Endodermal cell (in vitro differentiated cells): ENCODE results near the gene SPAG17. TPM values are rescaled to one million over a fixed set of nuclear protein-coding genes. Genes with fewer than 3 reads are reported as not detected.

Experiments used
- DNase-seq: peaks from one replicate; pipeline ENCODE4 v3.0.0-alpha.2; 2017
- H3K27ac ChIP-seq: 2 replicates; pipeline ENCODE4 v1.5.1; 2013; ENCODE audit warnings: mild to moderate bottlenecking, low read depth, low read length, moderate library complexity
- H3K27me3 ChIP-seq: 2 replicates; pipeline ENCODE4 v1.6.1; 2013; ENCODE audit warnings: mild to moderate bottlenecking, low read length, moderate library complexity; ENCODE audit not compliant: insufficient read depth, control insufficient read depth, poor library complexity, severe bottlenecking
- H3K36me3 ChIP-seq: 2 replicates; pipeline ENCODE4 v1.7.0; 2013; ENCODE audit warnings: mild to moderate bottlenecking, low read length, moderate library complexity; ENCODE audit not compliant: control insufficient read depth, insufficient read depth
- H3K4me1 ChIP-seq: one replicate; pipeline ENCODE4 v1.7.0; 2013; ENCODE audit warnings: low read length; ENCODE audit not compliant: control insufficient read depth, insufficient read depth
- H3K4me3 ChIP-seq: 2 replicates; pipeline ENCODE4 v1.5.1; 2013; ENCODE audit warnings: mild to moderate bottlenecking, low read length, moderate library complexity
- H3K9ac ChIP-seq: 2 replicates; pipeline ENCODE4 v1.6.1; 2013; ENCODE audit warnings: mild to moderate bottlenecking, low read length, moderate library complexity; ENCODE audit not compliant: poor library complexity, severe bottlenecking; ENCODE audit errors: extremely low read depth
- H3K9me3 ChIP-seq: 2 replicates; pipeline ENCODE4 v1.6.1; 2013; ENCODE audit warnings: mild to moderate bottlenecking, low read length, moderate library complexity; ENCODE audit not compliant: control insufficient read depth
- H3K27ac Mint-ChIP-seq: 2 replicates; pipeline ENCODE4 v1.8.0; 2020; ENCODE audit warnings: mixed read lengths
- H3K27me3 Mint-ChIP-seq: 2 replicates; pipeline ENCODE4 v1.8.0; 2021; ENCODE audit warnings: mild to moderate bottlenecking, mixed read lengths; ENCODE audit not compliant: insufficient read depth
- H3K36me3 Mint-ChIP-seq: 2 replicates; pipeline ENCODE4 v1.8.0; 2020; ENCODE audit warnings: low read depth, mixed read lengths
- H3K4me1 Mint-ChIP-seq: 2 replicates; pipeline ENCODE4 v1.8.0; 2020; ENCODE audit warnings: mixed read lengths
- H3K4me3 Mint-ChIP-seq: 2 replicates; pipeline ENCODE4 v1.8.0; 2020; ENCODE audit warnings: mild to moderate bottlenecking, moderate library complexity, mixed read lengths
- H3K9me3 Mint-ChIP-seq: 2 replicates; pipeline ENCODE4 v1.8.0; 2020; ENCODE audit warnings: mild to moderate bottlenecking, mixed read lengths
- WGBS, 2 experiments: methylation state at CpG; one replicate each; pipeline versions ENCODE4 v1.1.5 to v1.1.7; 2013; ENCODE audit warnings: missing lambda C conversion rate in 2 of 2, mixed read lengths in 1 of 2; ENCODE audit not compliant: insufficient coverage in 1 of 2, insufficient read length in 1 of 2; 5-methylcytosine and 5-hydroxymethylcytosine counted together
- total RNA-seq, 2 donors: library from RNA; stranded (reverse); fragmentation: NEBNext Ultra II Directional in 1 of 2; extraction: Animal tissue kit (Norgen Biotek cat#: 25700) in 1 of 2; gene quantifications; 2 replicates in 1 of 2; 3 replicates in 1 of 2; pipeline ENCODE4 v1.2.1, GENCODE V29; 2021
- TF ChIP-seq, protein P1 (sequence below): fragments of 200-600 bp; sonication (generic); conservative IDR thresholded peaks from 2 replicates; pipeline ENCODE4 v1.5.0; 2021; ENCODE audit warnings: antibody characterized with exemption, mild to moderate bottlenecking

SPAG17 gene
- total RNA-seq, 2 donors from 2014 or later: 5.0 to 6.3 TPM

DNA sequence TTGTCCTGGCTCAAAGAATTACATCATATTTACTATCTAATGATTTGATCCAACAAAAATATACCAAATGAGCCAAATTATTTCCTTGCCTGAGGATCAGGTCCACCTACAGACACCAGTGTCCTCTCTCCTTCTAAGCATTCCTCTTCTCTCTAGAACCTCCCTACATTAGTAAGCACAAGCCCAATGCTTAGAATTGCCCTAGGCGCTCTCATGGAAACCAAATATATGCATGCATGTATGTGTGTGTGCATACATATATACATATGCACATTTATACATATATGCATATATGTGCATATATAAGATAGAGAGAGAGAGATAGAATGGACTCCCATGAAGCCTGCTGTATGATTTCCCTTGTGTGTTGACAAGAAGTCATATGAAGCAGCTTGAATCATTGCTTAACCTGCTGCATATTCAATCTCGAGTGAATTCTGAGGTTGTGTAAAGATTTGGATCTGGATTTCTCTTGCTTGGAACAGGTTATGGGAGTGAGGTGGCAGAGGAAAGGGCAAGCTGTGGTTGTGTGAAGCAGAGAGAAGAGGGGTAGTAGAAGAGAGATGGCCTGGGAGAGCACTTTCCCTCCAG, 66.1 kb downstream of the SPAG17 start:
- no peak overlapping the region for H3K9ac ChIP-seq
- 80 to 98% methylated on average over 1 of the region's 2 CpGs for whole genome bisulfite sequencing, 2 experiments
- Mint-ChIP-seq H3K27me3 (no peaks in the 10 kb centered on the region), H3K4me3 (no peak overlapping the region), H3K36me3 (no peaks in the 10 kb centered on the region), H3K4me1 (peaks cover 17% of the 10 kb centered on the region), H3K9me3 (no peaks in the 10 kb centered on the region), H3K27ac (no peak overlapping the region)
- TF ChIP-seq, protein P1, sequence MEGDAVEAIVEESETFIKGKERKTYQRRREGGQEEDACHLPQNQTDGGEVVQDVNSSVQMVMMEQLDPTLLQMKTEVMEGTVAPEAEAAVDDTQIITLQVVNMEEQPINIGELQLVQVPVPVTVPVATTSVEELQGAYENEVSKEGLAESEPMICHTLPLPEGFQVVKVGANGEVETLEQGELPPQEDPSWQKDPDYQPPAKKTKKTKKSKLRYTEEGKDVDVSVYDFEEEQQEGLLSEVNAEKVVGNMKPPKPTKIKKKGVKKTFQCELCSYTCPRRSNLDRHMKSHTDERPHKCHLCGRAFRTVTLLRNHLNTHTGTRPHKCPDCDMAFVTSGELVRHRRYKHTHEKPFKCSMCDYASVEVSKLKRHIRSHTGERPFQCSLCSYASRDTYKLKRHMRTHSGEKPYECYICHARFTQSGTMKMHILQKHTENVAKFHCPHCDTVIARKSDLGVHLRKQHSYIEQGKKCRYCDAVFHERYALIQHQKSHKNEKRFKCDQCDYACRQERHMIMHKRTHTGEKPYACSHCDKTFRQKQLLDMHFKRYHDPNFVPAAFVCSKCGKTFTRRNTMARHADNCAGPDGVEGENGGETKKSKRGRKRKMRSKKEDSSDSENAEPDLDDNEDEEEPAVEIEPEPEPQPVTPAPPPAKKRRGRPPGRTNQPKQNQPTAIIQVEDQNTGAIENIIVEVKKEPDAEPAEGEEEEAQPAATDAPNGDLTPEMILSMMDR: no peak
- H3K4me1 ChIP-seq: no peaks in the 10 kb centered on the region
- H3K9me3 ChIP-seq: no peaks in the 10 kb centered on the region
- no peak overlapping the region for H3K27ac ChIP-seq
- no peak overlapping the region for H3K4me3 ChIP-seq
- no peak for DNase-seq
- no peaks in the 10 kb centered on the region for H3K36me3 ChIP-seq
- H3K27me3 ChIP-seq: no peaks in the 10 kb centered on the region

DNA sequence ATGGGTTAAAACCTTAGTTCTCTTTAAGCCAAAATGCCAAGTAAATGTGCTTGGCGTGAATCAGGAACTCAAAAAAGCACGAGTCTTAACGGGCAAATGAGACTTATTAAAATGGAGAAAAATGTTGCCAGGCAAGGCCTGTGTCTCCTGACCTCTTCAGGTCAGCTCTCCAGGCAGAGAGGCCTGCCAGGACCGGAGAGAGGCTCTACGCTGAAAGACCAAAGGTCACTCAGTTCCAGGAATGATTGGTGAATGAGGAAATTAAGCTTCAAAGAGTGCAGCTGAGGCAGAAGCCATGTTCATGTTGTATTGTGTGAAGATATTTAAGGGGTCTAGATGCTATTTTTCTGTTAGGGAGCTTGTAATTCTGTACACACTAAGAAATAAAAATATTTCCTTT, 66.6 kb downstream of the SPAG17 start:
- Histone ChIP-seq H3K27ac (no peak overlapping the region), H3K9me3 (no peaks in the 10 kb centered on the region), H3K4me3 (no peak overlapping the region), H3K27me3 (no peaks in the 10 kb centered on the region), H3K36me3 (no peaks in the 10 kb centered on the region), H3K4me1 (no peaks in the 10 kb centered on the region), H3K9ac (no peak overlapping the region)
- Mint-ChIP-seq H3K4me1 (peaks cover 17% of the 10 kb centered on the region), H3K36me3 (no peaks in the 10 kb centered on the region), H3K27ac (no peak overlapping the region), H3K9me3 (no peaks in the 10 kb centered on the region), H3K27me3 (no peaks in the 10 kb centered on the region), H3K4me3 (no peak overlapping the region)
- TF ChIP-seq, protein P1: no peak
- no peak for DNase-seq
- 49 to 88% methylated on average over 5 of the region's 5 CpGs for WGBS, 2 experiments

DNA sequence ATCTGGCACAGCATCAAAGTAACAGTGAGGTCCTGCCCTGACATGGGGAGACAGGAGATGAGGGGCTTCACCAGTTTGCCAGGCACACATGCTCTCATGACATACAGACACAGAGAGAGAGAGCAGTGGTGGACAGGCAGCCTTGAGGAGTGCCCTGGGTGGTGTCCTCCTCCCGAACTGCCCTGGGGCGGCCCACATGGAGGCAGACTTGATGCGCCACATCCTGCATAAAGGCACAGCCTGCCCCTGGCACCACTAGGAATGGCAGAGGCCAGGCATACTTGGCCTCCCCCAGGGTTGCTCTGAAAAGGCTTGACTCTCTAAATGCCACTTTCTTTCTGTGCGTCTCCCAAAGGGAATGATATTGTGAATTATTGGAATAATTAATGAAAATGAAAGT, 67.5 kb downstream of the SPAG17 start:
- Mint-ChIP-seq H3K36me3 (no peaks in the 10 kb centered on the region), H3K27me3 (no peaks in the 10 kb centered on the region), H3K27ac (peak overlapping the region; percentile 31), H3K4me1 (peaks cover 17% of the 10 kb centered on the region), H3K4me3 (no peak overlapping the region), H3K9me3 (no peaks in the 10 kb centered on the region)
- Histone ChIP-seq H3K9me3 (no peaks in the 10 kb centered on the region), H3K27ac (no peak overlapping the region), H3K4me1 (no peaks in the 10 kb centered on the region), H3K36me3 (no peaks in the 10 kb centered on the region), H3K27me3 (no peaks in the 10 kb centered on the region), H3K4me3 (no peak overlapping the region), H3K9ac (no peak overlapping the region)
- no peak for DNase-seq
- WGBS, 2 experiments: 89 to 97% methylated on average over 3 to 4 of the region's 4 CpGs
- TF ChIP-seq, protein P1: no peak
